Muscle of arm (tissue), 12 donors: ENCODE measurements around the gene MAPK9. TPM values are rescaled to one million over a fixed set of nuclear protein-coding genes. Genes with fewer than 3 reads are reported as not detected.
"Not testable (repeated sequence)": the region's sequence is repeated elsewhere in the genome, so short reads cannot be mapped to it uniquely, and the experiment has no call there.

Experiments used
- DNase-seq: peaks from one replicate; pipeline ENCODE4 v3.0.0-alpha.2; 2013
- polyA plus RNA-seq, 12 donors: library from polyadenylated mRNA; unstranded; fragments of 120-200 nt; gene quantifications; one replicate each; pipeline ENCODE4 v1.2.1, GENCODE V29; 2013; ENCODE audit not compliant: insufficient read length in 12 of 12

The MAPK9 gene
- polyA plus RNA-seq, 12 donors = 24.2 to 35.7 (median 32.2) TPM; not detected in 1

DNA sequence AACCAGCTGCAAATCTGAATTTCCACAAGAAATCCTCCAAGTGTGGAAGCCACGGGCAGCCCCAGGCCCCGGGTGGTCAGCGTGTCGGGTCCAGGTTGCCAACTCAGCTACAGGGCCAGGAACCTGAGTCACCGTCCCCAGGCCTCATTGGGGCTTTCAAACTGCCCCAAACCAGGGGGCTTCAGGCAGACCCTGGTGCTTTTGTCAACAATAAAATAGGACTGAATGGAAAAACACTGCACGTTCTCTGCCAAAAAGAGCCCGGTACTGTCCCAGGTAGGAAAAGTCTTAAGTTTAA lies 37.2 kb upstream of the MAPK9 start:
- DNase-seq = no peak

DNA sequence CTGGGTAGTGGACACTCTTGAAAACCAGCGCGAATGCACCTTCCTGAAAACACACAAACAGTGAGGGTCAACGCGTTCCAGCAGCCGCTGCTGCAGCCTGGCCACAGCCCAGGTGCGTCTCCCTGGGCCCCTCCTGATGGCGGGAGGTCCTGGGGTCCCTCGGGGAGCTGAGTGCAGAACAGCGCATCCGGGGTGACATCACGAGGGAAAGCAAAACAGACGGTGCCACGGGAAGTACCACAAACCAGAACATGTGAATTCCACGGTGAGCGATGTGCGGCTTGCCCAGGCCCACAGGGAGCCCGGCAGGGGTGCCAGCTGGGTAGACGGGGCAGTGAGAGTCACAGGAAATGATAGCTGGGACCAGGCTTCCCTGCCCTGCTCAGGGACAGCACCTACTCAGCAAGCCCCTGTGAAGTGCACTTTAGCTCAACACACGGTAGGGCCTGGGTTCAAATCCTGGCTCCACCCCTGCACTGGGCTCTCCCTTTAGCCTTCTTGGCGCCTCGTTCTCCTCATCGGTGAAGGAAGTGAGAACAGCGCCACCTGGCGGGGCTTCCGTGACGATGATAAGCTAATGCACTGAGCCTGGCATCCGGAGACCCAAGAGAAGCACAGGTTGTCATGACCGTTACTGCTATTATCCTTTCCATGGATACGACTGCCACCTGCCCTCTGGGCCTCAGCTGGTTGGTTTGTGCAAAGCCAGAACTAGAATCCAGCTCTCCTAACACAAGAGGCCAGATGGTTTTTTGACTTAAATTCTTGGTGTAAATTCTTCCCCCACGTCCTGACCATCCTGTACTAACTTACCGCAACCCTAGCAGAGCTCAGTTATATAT lies 36.6 kb upstream of the MAPK9 start:
- DNase-seq = peak; percentile 70

- DNase-seq = no peak
Measured at GRCh38 chr5:180326989-180327565, 35.2 kb upstream of the MAPK9 start.

GRCh38 chr5:180324601-180324950 lies 32.7 kb upstream of the MAPK9 start:
- DNase-seq = no peak

DNA sequence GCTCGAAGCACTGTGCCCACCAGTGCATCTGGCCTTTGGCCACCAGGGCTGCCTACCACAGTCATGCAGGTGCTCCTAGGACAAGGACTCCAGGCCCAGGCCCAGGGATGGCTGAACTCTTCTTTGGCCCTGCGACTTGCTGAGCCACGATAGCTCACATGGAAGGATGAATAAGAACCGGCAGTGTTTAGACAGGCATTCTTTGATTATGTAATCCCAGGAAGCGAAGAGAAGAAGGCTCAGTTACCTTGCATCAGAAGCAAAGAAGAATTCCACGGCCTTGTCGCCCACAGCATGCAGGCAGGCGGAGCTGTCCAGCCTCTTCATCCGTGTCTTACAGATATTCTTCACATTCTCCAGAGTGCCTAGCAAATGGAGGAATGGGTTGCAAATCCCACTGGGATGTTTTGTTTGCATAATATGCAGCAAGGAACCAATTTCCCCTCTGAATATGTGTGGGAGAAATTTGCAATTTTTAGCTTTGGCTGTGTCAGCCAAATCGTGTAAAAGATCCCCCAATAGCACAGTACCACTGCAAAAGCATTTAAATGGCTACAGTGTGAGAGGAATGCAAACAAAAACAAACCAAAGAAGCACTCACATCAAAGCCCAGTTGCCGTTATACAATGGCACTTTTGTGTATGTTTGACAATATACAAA lies 32.2 kb upstream of the MAPK9 start:
- DNase-seq = no peak

DNA sequence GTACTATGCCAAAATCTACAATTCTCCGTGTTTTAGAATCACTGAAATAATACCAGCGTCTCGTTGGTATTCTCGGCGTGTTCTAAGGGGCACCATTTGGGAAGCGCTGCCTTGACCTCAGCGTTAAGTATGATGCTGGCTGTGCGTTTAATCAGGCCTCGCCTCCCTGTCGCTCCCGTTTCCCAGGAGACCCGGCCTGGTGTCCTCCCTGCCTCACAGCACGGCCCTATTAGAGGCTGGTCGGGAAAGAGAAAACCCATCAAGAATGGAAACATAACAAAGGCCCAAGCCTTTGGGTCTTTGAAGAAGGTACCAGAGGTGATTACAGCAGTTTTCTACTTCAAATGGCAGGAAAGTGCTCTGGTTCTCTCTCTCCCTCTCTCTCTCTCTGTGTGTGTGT lies 31.3 kb upstream of the MAPK9 start:
- DNase-seq = no peak

DNA sequence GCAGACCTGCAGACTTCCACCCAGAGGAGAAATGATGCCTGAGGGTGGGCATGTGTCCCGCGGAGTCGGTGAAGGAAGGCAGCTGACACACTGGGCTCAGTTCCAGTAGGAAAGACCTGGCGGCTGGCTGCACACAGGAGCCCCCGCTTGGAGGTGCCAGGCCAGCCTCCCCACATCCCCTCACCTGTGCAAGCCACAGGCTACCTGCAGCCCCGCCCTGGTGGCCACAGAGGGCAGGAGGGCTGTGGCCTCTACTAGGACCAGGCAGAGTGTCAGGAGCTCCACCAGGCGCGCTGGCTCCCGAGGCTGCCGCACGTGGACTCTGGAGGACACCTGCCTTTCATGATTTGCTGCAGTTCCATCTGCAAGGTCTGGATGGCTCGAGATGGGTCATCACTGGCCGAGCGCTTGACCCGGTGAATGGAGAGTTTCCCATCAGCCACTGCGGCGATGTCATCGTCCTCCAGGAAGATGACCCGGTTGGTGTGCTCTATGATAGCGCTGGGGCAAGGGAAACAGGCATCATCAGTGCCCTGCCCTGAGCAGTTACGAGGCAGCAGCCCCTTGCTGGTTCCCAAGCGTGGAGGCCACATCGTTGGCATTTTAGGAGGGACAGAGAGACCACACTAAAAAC lies 26.7 kb upstream of the MAPK9 start:
- no peak for DNase-seq

GRCh38 chr5:180316586-180316985 lies 24.7 kb upstream of the MAPK9 start:
- no peak for DNase-seq

GRCh38 chr5:180315762-180316212 lies 23.9 kb upstream of the MAPK9 start:
- no peak for DNase-seq

- no peak for DNase-seq
Measured at GRCh38 chr5:180313677-180314505, 22.0 kb upstream of the MAPK9 start.

GRCh38 chr5:180311216-180311615 lies 19.3 kb upstream of the MAPK9 start:
- no peak for DNase-seq

DNA sequence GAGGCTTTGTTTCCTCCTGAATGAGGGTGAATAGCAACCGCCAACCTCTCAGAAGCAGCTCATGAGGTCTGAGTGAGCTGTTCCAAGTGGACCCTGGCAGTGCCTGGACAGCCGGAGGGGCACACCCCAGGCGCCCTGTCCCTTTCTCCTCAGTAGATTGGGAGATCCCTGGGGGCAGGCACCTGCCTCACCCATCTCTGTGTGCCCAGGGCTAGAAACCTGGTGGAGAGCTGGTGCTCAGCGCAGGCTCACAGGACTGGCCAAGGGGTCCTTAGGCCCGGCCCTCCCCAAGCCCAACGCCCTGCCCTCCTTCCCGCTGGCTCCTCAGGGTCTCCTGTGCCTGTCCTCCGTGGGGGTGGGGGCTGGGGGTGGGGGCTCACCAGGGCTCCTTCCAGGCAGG lies 14.9 kb upstream of the MAPK9 start:
- DNase-seq = no peak

- no peak for DNase-seq
Measured at GRCh38 chr5:180305481-180305880, 13.6 kb upstream of the MAPK9 start.

DNA sequence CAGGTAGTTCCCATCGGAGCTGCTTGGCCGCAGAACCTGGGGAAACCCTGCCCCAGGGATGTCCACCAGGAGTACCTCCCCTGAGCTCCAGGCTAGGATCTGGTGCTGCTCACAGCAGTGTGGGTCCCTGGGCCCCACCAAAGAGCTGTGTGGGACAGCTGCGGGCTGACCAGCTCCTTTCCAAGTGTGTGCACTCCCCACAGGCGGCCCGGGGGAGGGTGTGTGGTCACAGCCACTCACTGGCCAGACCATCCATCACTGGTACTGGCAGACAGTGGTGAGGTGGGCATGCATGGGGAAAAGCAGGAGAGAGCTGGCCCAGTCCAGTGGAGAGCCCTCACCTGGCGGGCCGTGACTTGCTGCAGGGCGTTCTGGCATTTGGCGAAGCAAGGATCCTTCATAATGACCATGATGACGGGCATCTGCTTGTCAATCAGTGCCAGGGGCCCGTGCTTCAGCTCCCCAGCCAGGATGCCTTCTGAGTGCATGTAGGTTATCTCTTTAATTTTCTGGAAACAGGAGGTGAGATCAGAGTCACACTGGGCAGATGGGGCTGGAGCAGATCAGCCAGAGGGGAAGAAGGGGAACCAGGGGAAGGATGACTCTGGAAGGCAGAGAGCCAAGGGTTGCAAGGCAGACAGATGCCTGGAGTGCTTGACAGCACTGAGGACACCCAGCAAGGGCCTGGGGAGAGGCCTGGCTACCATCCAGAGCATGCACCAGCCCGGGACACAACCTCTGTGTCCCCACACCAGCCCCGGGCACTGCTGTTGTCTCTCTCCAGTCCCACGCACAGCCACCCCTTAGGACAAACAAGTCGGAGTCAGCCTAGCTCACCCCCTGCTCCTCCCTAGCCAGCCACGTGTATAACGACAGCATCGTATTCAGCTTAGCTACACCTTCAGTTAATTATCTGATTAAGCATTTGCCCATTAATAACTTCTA lies 12.8 kb upstream of the MAPK9 start:
- DNase-seq = no peak

DNA sequence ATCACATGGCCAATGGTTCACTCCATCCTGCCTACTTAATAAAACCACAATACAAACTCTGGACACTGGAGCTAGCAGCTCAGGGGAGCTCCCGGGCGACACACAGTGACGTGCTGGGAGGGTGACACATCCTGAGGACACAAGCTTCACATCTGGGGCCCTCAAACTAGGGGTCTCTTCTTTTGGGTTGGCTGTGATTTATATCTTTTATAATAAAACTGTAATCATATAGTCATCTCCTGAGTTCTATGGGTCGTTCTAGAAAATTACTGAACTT lies 12.1 kb upstream of the MAPK9 start:
- no peak for DNase-seq

- DNase-seq = no peak
Measured at GRCh38 chr5:180303226-180304015, 11.5 kb upstream of the MAPK9 start.

DNA sequence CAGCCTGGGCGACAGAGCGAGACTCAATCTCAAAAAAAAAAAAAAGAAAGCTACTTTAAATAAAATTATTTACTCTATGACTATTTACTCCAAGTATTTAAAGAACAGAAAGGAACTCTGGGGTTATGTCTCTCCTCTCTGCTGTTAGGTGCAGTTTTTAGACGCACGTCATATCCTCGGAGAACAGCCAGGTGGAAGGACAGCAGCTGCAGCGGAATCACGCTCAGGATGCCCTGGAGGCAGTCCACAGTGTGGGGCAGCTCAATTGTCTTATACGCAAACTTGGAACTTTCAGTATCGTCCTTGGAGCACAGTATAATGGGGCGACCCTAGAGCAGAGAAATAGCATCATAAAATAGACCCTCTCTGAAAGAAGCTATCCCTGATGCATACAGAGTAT lies 10.4 kb upstream of the MAPK9 start:
- no peak for DNase-seq

DNA sequence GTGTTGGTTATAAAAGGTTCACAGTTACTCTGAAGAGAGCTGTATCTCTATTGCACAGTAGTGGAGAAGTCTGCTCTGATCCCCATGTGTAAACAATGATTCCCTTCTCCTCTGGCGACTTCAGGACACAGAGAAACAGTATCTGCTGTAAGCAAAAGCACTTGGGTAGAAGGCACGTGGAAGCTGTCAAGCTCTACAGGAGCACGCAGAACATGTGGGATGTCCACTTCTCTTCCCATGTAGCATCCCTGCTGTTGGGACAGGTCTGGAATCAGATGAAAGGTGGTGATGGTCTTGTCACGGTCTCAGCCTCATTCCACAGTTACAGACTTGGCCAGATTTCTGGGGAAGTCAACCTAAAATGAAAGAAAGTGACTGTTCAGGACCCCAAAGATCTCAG lies 9.4 kb upstream of the MAPK9 start:
- no peak for DNase-seq

DNA sequence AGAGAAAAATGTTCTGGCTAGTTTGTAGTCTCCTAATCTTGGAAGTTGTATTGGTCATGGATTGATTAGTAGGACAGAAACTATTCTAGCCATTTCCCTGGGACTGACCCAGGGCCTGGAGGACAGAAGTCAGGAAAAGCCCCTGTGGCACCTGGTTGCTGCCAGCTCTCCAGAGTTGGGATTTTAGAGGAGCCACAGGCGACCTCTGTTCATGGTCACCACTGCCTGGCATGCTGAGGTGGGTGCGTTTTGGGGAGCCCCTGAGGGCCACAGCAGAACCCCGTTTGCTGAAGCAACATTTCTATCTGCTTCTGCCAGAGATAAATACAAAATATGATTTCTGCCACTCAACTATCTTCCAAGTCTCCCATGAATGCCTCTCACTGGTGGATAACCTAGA lies 7.6 kb upstream of the MAPK9 start:
- no peak for DNase-seq

GRCh38 chr5:180299014-180299413 lies 7.1 kb upstream of the MAPK9 start:
- not testable (repeated sequence) for DNase-seq
